Heart left ventricle (tissue), 13 donors: ENCODE data around the gene PRKAG2.

Experiments used
- POLR2A ChIP-seq, 2 donors: fragments of 450-650 bp; IDR thresholded peaks; one replicate each; pipeline ENCODE4 v1.6.1; 2017; ENCODE audit warnings: antibody characterized with exemption in 2 of 2, mild to moderate bottlenecking in 2 of 2, moderate library complexity in 2 of 2
- TF ChIP-seq, protein P1 (sequence below), 12 donors: fragments of 200-600 bp; sonication (generic) in 4 of 12; IDR thresholded peaks; one replicate each; pipeline versions ENCODE4 v1.5.0 to v1.8.0; 2018 to 2022; ENCODE audit warnings: antibody characterized with exemption in 12 of 12, mild to moderate bottlenecking in 5 of 12
- donor health status: ischemic (EF 13 %, LVEDD 7.1; RV severe dilation, severe dysfunction).
- donor health status: DM: no; HTN: yes; CAD: no.
- donor health status: DM: no; HTN: no; CAD: no.
- donor health status: ischemic (EF 25% LVEDD 6.9; RV normal size, moderate dysfunction).
- donor health status: ischemic (EF 25% LVEDD 5.7; RV mildly dilated, moderate dysfunction).
- donor health status: ischemic (EF 35%, LVEDD 5.7; RV mildly dilated, moderate dysfunction).
- donor health status: nonischemic (EF 11% LVEDD 7.7; RV severe dilation, severe dysfunction).
- donor health status: DM: yes; HTN: yes; CAD: no.
- donor health status: PGD.
- donor health status: ischemic (EF 29% LVEDD 5.4; RV normal size, mild dysfunction).
- donor health status: nonischemic (EF 23%, LVEDD 6.1; RV moderate dilation, normal function).

DNA sequence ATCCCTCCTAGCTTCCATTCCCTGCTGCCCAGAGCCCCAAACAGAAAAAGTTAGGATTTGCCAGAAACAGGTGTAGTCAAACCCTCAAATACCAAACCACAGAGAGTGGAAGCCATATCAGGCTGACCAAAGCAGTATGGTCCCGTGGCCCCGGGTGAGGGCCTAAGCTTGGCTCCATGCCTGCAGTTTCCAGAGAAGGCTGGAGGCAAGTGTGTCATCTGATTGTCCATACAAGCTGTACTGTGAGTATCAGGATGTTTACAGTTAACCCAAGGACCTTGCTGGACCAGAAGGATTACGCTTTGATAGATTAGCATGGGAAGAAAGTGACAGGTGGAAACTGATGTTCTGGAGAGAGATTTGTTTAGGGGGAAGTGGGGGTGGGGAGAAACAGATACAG, 96.3 kb downstream of the PRKAG2 start:
- TF ChIP-seq, protein P1, sequence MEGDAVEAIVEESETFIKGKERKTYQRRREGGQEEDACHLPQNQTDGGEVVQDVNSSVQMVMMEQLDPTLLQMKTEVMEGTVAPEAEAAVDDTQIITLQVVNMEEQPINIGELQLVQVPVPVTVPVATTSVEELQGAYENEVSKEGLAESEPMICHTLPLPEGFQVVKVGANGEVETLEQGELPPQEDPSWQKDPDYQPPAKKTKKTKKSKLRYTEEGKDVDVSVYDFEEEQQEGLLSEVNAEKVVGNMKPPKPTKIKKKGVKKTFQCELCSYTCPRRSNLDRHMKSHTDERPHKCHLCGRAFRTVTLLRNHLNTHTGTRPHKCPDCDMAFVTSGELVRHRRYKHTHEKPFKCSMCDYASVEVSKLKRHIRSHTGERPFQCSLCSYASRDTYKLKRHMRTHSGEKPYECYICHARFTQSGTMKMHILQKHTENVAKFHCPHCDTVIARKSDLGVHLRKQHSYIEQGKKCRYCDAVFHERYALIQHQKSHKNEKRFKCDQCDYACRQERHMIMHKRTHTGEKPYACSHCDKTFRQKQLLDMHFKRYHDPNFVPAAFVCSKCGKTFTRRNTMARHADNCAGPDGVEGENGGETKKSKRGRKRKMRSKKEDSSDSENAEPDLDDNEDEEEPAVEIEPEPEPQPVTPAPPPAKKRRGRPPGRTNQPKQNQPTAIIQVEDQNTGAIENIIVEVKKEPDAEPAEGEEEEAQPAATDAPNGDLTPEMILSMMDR (IDR thresholded peaks at IDR 0.05), result no peak
- TF ChIP-seq POLR2A (IDR thresholded peaks at IDR 0.05), result no peak
